Prostate gland (tissue), 2 donors: Measurements from ENCODE around the gene MARCHF5.
A peak's percentile ranks its signal among the peaks of the same experiment; 100 is the strongest.

Source experiments
- CTCF ChIP-seq, 4 experiments: fragments of 200-600 bp in 2 of 4; fragments of 450-650 bp in 2 of 4; sonication (generic) in 2 of 4; IDR thresholded peaks; 1 replicate in 3 of 4; 2 replicates in 1 of 4; pipeline ENCODE4 v1.5.1; 2016 to 2019; ENCODE audit warnings: antibody characterized with exemption in 4 of 4, mild to moderate bottlenecking in 2 of 4, moderate library complexity in 2 of 4
- POLR2AphosphoS5 ChIP-seq: sonication (generic); formaldehyde crosslinking; IDR thresholded peaks from one replicate; pipeline ENCODE4 v1.6.1; 2017; ENCODE audit warnings: antibody characterized with exemption

DNA sequence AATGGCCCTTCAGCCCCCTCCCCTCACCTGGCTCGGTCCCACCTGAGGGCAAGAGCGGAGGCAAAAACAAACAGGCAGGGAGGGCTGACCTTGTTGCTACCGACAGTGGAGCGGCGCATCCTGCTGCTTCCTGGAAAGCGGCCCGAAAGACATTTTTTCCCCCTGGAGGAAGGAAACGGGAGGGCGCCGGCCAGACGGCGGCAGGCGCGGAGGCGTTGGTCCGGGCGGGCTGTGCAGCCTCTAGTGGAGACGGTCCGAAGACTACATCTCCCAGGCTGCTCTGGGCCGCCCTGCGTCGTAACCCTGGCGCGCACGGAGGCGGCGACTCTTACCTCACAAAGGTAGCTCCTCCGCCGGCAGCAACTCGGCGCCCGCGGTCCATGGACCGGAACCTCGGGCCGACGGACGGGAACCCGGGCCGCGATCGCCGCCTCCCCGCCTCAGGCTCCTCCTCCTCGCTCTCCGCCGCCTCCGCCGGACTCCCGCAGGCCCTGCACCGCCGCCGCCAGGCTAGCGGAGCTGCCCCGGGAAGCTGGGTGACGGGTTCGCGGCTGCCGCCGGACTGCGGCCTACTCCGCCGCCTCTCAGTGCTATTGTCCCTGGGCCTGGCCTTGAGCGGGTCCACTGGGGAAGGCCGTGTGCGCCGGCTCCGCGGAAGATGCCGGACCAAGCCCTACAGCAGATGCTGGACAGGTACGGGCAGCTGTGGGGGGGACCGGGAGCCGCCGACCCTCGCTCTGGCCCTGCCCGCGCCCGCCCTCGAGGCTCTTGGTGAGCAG is at the start of gene MARCHF5, which contains the start of gene CPEB3:
- peak; percentile 88 for TF ChIP-seq POLR2AphosphoS5
- peak; percentile 49 to 93 (median 73) for TF ChIP-seq CTCF (IDR thresholded peaks at IDR 0.05)
